CD4-positive, alpha-beta T cell (primary cell): ENCODE measurements around the gene PRDM16. TPM values are rescaled to one million over a fixed set of nuclear protein-coding genes. Genes with fewer than 3 reads are reported as not detected.

ENCODE experiments used
- ATAC-seq: fragments of 200-7000 bp; cut with Tn5 transposase; one replicate; pipeline ENCODE4 v1.10.0; 2022; ENCODE audit warnings: mild to moderate bottlenecking; ENCODE audit not compliant: poor library complexity
- CTCF ChIA-PET: fragments of 350-600 bp; sonication (Branson Sonifier 250); formaldehyde crosslinking; loops from one replicate; lab custom pipeline; 2021; ENCODE audit warnings: antibody characterized with exemption, inconsistent platforms; lab: Charles Lee
- POLR2A ChIA-PET: fragments of 350-600 bp; sonication (Branson Sonifier 250); formaldehyde crosslinking; loops from one replicate; lab custom pipeline; 2021; ENCODE audit warnings: antibody characterized with exemption, inconsistent platforms; lab: Charles Lee
- DNase-seq, 14 experiments: peaks; one replicate each; pipeline ENCODE4 v3.0.0-alpha.2; 2013 to 2020; ENCODE audit warnings: mixed read lengths in 2 of 14
- H3K27ac ChIP-seq, 2 donors: one replicate each; pipeline versions ENCODE4 v1.5.1 to v1.7.0; 2013; ENCODE audit warnings: low read length in 2 of 2, low read depth in 1 of 2, mild to moderate bottlenecking in 1 of 2
- H3K27me3 ChIP-seq, 2 experiments: 1 replicate in 1 of 2; 2 replicates in 1 of 2; pipeline versions ENCODE4 v1.6.1 to v1.7.0; 2013; ENCODE audit warnings: low read length in 2 of 2, control low read depth in 1 of 2, mild to moderate bottlenecking in 1 of 2, moderate library complexity in 1 of 2; ENCODE audit not compliant: insufficient read depth in 2 of 2, control insufficient read depth in 1 of 2
- H3K36me3 ChIP-seq: one replicate; pipeline ENCODE4 v1.6.1; 2013; ENCODE audit warnings: low read length, control low read depth; ENCODE audit not compliant: insufficient read depth
- H3K4me1 ChIP-seq: one replicate; pipeline ENCODE4 v1.6.1; 2013; ENCODE audit warnings: low read length, control low read depth; ENCODE audit not compliant: insufficient read depth
- H3K4me3 ChIP-seq: one replicate; pipeline ENCODE4 v1.5.1; 2013; ENCODE audit warnings: mild to moderate bottlenecking, low read length, moderate library complexity
- H3K9me3 ChIP-seq, 2 experiments: 1 replicate in 1 of 2; 2 replicates in 1 of 2; pipeline versions ENCODE4 v1.6.1 to v1.7.0; 2013; ENCODE audit warnings: low read length in 2 of 2, mild to moderate bottlenecking in 2 of 2, control low read depth in 1 of 2, moderate library complexity in 1 of 2; ENCODE audit not compliant: control insufficient read depth in 1 of 2, insufficient read depth in 1 of 2
- H3K27ac Mint-ChIP-seq: one replicate; pipeline ENCODE4 v1.8.0; 2020; ENCODE audit warnings: mixed read lengths
- H3K27me3 Mint-ChIP-seq: one replicate; pipeline ENCODE4 v1.8.0; 2021; ENCODE audit warnings: mixed read lengths
- H3K36me3 Mint-ChIP-seq: one replicate; pipeline ENCODE4 v1.8.0; 2021; ENCODE audit warnings: low read depth, mixed read lengths
- H3K4me1 Mint-ChIP-seq: one replicate; pipeline ENCODE4 v1.8.0; 2021; ENCODE audit warnings: low read depth, mixed read lengths
- H3K4me3 Mint-ChIP-seq: one replicate; pipeline ENCODE4 v1.8.0; 2020; ENCODE audit warnings: mild to moderate bottlenecking, mixed read lengths
- H3K9me3 Mint-ChIP-seq: one replicate; pipeline ENCODE4 v1.8.0; 2020; ENCODE audit warnings: mixed read lengths
- intact Hi-C, 2 experiments: fragments of 100-400 bp; cut with DNase I in 1 of 2; cut with micrococcal nuclease in 1 of 2; formaldehyde crosslinking; loops; one replicate each; pipeline versions ENCODE4 v1.15.1 to v1.9.0; 2023 to 2025; cut with DNase I, micrococcal nuclease
- total RNA-seq, 174 experiments: library from RNA in 2 of 174; stranded (reverse) in 2 of 174; gene quantifications; one replicate each; pipeline ENCODE4 v1.2.3 and lab custom pipeline; 2021 to 2026
- TF ChIP-seq, protein P1 (sequence below): fragments of 200-600 bp; IDR thresholded peaks from one replicate; pipeline ENCODE4 v1.8.0; 2022; ENCODE audit warnings: antibody characterized with exemption, mild to moderate bottlenecking

Gene PRDM16
- total RNA-seq, 2 experiments from 2014 or later, result not detected

DNA sequence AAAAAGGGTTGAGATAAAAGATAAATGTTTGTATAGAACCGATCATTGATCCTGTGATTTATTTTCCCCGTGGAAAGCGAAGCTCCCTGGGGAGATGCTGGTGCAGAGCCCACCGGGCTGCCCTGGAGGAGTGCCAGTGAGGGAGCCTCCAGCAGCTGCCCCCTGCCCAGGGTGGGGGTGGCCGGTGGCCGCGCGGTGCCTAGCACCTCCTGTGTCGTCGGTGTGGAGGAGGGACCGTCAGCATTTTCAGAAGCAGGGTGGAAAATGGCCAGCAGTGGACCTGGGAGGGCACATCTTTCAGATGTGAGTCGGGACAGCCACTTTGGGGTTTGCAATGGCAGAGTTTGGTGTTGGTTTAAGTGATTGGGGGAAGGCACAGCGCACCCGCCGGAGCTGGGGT, 164.0 kb downstream of the PRDM16 start:
- Mint-ChIP-seq H3K9me3 (no peaks in the 10 kb centered on the region), H3K4me3 (no peak overlapping the region), H3K27me3 (no peaks in the 10 kb centered on the region), H3K36me3 (no peaks in the 10 kb centered on the region), H3K4me1 (no peaks in the 10 kb centered on the region), H3K27ac (no peak overlapping the region)
- Histone ChIP-seq H3K4me1 (no peaks in the 10 kb centered on the region), H3K4me3 (no peak overlapping the region), H3K27me3 (peaks cover 0 to 2% of the 10 kb centered on the region in 2 experiments), H3K9me3 (peaks cover 0 to 3% of the 10 kb centered on the region in 2 experiments), H3K27ac (no peak overlapping the region), H3K36me3 (no peaks in the 10 kb centered on the region)
- ChIA-PET CTCF (no interaction called here), POLR2A (no interaction called here)
- TF ChIP-seq, protein P1, sequence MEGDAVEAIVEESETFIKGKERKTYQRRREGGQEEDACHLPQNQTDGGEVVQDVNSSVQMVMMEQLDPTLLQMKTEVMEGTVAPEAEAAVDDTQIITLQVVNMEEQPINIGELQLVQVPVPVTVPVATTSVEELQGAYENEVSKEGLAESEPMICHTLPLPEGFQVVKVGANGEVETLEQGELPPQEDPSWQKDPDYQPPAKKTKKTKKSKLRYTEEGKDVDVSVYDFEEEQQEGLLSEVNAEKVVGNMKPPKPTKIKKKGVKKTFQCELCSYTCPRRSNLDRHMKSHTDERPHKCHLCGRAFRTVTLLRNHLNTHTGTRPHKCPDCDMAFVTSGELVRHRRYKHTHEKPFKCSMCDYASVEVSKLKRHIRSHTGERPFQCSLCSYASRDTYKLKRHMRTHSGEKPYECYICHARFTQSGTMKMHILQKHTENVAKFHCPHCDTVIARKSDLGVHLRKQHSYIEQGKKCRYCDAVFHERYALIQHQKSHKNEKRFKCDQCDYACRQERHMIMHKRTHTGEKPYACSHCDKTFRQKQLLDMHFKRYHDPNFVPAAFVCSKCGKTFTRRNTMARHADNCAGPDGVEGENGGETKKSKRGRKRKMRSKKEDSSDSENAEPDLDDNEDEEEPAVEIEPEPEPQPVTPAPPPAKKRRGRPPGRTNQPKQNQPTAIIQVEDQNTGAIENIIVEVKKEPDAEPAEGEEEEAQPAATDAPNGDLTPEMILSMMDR, result no peak
- intact Hi-C loops, result no loop called here
- no peak for ATAC-seq
- DNase-seq, result no peak

DNA sequence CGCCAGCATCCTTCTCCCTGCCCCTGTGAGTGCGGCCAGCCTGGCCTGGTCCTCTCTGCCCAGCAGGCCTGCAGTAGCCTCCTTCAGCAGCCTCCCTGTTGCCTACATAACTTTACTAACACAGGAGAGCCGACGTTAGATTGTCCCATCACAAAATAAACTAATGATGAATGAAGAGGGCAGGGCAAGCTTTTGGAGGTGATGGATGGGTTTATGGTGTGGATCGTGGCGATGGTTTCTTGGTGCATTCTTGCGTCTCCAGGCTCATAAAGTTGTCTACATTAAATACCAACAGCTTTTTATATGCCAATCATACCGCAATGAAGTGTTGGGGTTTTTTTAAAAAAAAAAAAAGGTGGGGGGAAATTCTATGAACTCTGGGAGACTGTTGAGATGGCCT, 164.5 kb downstream of the PRDM16 start:
- intact Hi-C loops, result no loop called here
- peaks cover 0 to 2% of the 10 kb centered on the region in 2 experiments for H3K27me3 ChIP-seq
- no peaks in the 10 kb centered on the region for H3K36me3 Mint-ChIP-seq
- H3K9me3 ChIP-seq, result peaks cover 0 to 3% of the 10 kb centered on the region in 2 experiments
- CTCF ChIA-PET, result no interaction called here
- H3K27ac ChIP-seq, result no peak overlapping the region
- TF ChIP-seq, protein P1, result no peak
- no peak overlapping the region for H3K4me3 ChIP-seq
- ATAC-seq (no peak), DNase-seq (no peak)
- no peak overlapping the region for H3K27ac Mint-ChIP-seq
- no peaks in the 10 kb centered on the region for H3K36me3 ChIP-seq
- H3K4me1 ChIP-seq, result no peaks in the 10 kb centered on the region
- no peaks in the 10 kb centered on the region for H3K27me3 Mint-ChIP-seq
- no peaks in the 10 kb centered on the region for H3K4me1 Mint-ChIP-seq
- no peak overlapping the region for H3K4me3 Mint-ChIP-seq
- H3K9me3 Mint-ChIP-seq, result no peaks in the 10 kb centered on the region
- POLR2A ChIA-PET, result no interaction called here

DNA sequence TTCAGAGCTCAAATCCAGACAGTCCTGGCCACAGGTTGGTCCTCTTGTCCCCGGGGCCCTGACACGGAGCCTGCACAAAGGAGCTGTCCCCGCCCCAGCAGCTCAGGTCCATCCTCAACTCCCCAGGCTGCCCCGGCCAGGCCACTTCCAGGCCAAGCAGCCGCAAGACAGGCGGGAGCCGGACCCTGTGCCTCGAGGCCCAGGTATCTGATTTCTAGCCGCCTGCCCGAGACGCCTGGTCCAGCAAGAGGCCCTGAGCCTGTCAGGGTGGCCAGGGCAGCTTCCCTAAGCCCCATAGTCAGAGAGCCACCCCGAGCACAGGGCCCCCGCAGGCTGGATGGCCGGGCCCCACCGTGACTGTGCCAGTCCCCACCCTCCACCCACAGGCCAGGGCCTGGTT, 165.3 kb downstream of the PRDM16 start:
- Mint-ChIP-seq H3K4me3 (no peak overlapping the region), H3K4me1 (no peaks in the 10 kb centered on the region), H3K27me3 (no peaks in the 10 kb centered on the region), H3K27ac (no peak overlapping the region), H3K36me3 (no peaks in the 10 kb centered on the region), H3K9me3 (no peaks in the 10 kb centered on the region)
- no peak for ATAC-seq
- H3K4me1 ChIP-seq, result no peaks in the 10 kb centered on the region
- H3K4me3 ChIP-seq, result no peak overlapping the region
- H3K36me3 ChIP-seq, result no peaks in the 10 kb centered on the region
- intact Hi-C loops, result no loop called here
- peaks cover 0 to 2% of the 10 kb centered on the region in 2 experiments for H3K27me3 ChIP-seq
- POLR2A ChIA-PET, result no interaction called here
- TF ChIP-seq, protein P1, result no peak
- DNase-seq, result no peak
- CTCF ChIA-PET, result no interaction called here
- peaks cover 0 to 3% of the 10 kb centered on the region in 2 experiments for H3K9me3 ChIP-seq
- H3K27ac ChIP-seq, result no peak overlapping the region
